Measurements from ENCODE around the gene TACSTD2.
"Not testable (repeated sequence)": the region's sequence is repeated elsewhere in the genome, so short reads cannot be mapped to it uniquely, and the experiment has no call there.

The TACSTD2 gene

DNA sequence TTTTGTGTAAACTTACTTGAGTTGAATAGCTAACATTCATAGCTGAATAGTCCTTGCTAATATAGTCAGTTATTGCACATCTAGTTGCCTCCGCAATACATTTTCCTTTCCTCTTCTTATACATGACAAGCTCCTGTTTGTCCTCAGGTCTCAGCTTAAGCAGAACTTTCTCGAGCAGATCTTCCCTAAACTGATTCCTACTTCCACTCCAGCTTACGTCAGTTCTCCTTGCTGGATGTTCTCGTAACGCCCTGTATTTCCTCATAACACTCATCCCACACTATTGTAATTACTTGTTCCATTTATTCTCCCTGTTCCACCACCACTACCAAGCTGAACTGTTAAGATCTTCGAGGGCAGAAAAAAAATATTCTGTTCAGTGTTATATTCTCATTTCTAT is 15.4 kb downstream of the TACSTD2 start:
- DNase-seq = no peak

DNA sequence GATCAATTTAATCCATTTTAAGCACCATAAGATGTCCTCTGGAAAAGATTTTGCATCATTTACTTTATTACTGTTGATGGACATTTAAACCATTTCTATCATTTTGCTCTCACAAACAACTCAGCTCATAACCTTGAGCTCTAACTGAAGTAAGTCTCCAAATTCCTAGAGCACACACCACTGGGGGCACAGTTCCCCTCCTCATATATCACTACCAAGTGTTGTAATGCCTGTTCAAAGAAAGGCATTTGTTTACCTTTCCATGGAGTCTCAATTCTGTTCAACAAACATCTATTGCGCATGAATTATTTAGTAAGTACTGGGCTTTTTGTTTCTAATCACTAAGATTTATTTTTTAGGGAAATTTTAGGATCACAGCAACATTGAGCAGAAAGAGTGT is 21.7 kb downstream of the TACSTD2 start:
- DNase-seq = no peak

DNA sequence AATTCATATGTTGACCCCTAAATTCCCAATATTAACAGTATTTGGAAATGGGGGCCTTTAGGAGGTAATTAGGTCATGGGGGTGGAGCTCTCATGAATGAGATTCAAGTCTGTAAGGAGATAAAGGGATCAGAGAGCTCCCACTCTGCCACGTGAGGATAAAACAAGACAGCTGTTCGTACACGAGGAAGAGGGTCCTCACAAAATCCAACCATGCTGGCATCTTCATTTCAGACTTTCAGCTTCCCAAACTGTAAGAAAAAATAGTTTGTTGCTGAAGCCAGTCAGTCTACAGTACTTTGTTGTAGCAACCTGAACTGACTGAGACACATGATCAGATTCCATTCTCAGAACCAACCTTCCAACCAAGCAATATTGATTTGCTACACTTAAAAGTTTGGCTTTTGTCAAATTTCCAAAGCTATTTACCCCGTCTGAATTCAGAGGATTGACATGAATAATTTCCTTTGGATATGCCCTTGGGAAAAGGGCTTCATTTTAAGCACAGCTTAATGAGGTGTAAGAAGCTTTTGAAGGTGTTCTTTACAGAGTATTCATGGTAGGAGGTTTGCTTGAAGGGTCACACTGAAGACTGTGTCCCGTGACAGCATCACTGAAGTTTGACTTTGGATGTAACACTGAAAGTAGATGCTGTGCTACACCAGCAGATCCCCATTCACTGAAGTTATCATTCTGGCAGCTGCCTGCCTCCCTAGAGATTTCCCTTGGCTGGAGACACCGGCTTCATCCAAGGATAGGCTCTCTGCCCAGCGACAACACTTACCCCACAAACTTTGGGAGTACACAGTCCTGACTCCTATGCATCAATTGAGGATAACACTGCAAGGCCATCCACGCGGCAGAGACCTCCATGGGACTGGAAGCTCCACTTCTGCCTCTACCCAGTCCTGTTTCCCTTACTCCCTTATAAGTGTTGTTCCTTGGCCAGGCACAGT is 25.6 kb downstream of the TACSTD2 start:
- no peak for DNase-seq

DNA sequence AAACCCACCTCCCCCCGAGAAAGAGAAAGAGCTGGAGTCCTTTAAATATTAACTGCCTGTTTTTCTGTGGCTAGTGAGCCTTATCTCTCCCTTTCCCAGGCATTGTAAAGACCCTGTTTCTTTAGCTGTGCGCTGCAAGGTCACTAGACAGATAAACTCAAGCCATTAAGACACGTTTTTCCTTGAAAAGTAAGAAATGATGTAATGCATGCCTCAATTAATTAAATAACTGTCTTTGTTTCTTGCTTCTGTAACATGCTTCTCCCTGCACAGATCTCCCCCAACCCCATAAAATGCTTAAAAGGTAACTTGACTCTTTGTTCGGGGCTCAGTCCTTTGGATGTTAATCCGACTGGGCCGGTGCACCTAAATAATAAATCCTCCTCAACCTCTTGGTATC is 27.8 kb downstream of the TACSTD2 start:
- not testable (repeated sequence) for DNase-seq

DNA sequence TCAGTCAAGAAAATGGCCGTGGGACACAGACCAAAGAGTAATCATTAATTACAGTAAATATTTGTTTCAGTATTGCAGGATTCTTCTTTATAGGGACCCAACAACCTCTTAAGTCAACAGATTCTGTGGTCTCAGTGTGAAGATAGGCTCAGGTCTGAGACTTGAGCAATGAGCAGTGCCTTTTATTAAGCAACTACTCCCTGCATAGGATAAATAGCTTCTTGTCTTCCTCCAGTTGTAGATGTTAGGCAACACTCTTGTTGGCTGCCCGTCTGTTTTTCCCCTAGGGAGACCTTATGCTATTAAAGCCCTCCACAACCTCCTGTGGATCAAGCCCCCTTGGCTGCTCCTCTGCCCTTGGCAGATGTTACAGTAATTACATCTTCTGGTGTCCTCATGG is 28.7 kb downstream of the TACSTD2 start:
- DNase-seq = no peak

DNA sequence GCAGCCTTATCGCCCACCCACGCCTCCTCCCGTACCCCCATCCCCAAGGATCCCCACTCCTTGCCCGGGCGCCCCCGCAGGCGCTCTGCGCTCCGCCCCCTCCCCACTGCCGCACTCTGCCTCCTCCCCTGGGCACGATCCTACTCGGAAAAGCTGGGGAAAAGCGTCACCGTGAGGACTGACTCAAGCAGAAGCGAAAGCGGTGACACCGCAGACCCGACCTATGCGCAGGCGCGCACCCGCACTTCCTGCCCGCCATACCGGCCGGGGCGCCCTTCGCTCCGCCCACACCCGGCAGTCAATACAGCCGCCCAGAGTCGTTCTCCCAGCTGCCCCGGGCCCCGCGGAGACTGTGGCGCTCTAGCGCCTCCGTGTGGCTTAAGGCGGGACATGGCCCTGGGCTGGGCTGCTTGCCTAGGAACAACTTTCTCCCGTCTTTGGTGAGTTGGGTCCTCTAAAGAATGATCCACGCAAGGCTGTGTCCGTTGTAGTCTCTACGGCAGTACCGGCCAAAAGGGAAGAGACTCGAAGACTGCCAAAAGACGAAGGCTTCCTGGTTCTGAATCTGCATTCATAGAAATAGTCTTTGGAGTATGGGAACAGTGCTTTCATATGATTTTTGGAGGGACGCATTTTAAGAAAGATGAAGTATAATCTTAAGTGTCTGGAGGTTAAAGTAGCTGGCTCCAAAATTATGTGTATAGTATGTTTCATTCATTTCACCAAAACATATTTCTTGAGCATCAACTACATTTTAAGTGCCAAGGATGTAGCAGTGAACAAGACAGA is 30.3 kb downstream of the TACSTD2 start, which contains the start of gene OMA1:
Gene OMA1, minus strand, starts transcription at position 207 of the 789 bp plus-strand sequence. CDS start 7,432 bp downstream, outside the sequence.
- DNase-seq = peak; percentile 49 to 97 (median 92)

DNA sequence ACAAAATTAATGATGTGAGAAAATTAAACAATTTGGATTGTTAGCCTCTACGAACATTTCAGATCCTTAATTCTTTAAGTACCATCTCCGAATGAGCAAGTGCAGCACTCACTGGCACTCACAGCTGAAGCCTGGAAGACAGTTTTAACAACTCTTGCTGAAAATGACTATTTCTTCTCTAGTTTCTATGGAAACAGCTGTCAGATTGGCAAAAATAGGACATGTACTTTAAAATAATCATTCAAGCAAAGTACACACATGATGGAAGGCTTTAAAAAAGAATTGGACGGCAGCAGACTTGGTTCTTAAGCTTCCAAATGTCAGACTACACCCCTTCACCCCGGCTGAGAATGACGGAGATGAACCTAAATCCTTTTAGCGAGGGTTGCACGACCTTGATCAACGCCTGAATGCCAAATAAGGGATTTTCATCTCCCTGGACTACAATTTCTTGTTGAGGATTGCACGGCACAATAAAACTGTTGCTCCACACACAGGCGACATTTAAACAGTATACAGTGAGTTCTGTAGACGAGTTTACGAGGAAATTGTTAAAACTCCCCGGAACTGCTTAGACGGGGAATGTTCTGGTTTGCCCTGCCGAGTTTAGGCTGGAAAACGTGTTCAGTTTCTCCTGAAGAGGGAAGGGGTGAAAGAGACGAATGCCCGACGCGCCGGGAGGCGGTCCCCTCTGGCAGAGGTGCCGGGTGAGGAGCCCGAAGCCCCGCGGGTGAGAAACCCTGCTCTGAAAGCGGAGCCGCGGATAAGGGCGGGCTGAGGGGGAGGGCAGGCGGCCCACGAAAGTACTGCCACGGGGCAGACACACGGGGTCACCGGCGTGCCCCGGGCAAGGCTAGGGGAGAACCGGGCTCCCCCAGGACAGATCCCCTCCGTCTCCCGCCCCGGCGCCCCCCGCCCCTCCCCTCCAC is 31.2 kb downstream of the TACSTD2 start:
- DNase-seq = peak in 13 of 14 donors; percentile 52 to 91 (median 81)

DNA sequence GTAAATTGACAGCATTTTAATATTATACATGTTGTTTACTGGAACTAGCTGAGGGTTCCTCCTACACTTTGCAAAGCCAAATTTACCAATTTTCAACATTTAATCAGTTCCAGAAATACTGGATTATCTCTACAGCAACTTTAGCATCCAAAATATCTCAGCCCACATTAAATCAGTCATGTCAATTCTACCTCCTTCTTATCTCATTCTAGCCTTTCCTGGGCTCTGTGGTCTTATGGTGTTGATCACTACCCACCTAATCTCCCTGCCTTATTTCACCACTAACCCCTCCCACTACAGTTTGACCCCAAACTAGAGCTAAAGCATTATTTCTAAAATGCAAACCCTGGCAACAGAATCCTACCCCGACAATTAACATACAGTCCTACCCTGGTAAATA is 33.8 kb downstream of the TACSTD2 start:
- DNase-seq = no peak

DNA sequence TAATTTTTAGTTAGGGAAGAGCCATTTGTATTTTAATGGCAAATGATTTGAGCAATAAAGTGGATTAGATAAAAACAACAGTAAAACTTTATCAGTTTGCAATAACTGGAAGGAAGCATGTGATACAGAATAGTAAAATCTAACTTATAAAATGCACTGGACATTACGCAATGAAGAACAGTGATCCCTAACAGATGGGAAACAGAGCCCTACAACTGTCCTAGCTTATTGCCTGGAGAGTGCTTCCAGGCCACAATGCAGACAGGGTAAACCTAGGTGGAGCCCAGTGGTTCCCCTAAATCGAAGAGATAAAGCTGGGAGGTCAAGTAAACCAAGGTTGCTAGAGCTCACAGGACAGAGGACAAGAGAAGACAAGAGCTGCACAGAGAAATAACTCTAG is 37.5 kb downstream of the TACSTD2 start:
- DNase-seq = no peak

DNA sequence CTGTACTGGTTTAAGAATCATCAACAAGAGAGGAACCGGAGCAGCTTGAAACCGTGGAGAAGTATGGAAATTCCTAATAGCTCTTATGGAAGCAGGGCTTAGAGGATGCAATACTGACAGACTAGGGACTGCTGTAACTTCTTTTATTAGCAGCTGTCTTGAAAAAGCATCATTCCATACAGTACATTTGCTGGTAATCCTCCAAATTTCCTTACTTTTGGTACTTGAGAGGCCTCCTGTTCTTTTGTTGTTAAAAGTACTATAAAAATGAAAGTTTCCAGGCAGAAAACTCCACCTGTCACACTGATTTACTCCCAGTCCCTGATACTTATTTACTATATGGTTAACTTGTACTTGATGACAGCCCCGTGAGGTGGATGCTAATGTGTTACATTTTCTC is 38.2 kb downstream of the TACSTD2 start:
- DNase-seq = no peak

DNA sequence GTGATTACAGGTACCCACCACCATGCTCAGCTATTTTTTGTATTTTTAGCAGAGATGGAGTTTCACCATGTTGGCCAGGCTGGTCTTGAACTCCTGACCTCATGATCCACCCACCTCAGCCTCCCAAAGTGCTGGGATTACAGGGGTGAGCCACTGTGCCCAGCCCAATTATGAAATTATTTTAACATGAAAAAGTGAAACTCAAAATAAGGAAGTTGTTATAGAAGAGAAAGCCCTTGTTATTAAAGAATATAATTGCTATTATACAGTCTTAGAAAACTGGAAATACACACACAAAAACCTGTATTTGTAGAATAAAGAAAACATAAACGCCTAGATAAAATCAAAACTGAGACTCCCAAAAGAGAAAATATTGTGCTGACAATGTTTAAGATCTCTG is 45.2 kb downstream of the TACSTD2 start:
- not testable (repeated sequence) for DNase-seq

DNA sequence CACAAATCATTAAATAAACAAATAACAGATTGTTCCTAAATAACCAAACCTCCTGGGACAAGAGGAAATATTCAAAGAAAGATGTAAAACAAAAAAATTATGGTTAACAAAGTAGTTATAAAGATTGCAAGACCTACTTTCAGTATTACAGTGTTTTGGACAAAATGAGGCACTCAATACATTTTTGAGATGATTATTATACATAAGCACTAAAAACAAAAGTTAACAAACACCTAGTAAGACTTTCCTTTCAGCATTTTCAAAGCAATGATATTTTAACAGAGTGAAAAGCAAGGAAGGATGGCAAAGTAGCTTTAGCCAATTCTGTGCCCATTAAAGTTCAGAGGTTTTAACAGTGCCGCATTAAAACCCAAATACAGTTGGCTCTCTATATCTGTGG is 47.8 kb downstream of the TACSTD2 start:
- no peak for DNase-seq

DNA sequence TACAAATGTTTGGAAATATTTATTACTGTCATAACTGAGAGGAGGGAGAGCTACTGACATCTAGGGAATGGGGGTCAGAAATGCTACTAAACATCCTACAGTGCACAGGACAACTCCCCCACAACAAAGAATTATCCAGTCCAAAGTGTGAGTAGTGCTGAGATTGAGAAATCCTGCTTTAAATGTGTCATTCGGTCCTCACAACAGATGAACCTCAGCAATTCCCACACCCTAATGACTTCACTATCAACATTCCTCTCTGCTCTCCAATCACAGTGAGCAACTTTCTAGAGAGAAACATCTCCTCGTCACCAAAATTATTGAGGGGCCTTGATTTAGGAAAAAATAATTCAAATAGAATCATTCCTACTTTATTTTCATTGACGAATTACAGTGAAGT is 48.5 kb downstream of the TACSTD2 start:
- DNase-seq = no peak

All from C1 segment of cervical spinal cord (tissue), 14 donors.